ENCODE measurements around the gene SAMD11. TPM values are rescaled to one million over a fixed set of nuclear protein-coding genes. Genes with fewer than 3 reads are reported as not detected.

The SAMD11 gene
- total and polyA plus RNA-seq, 2 of the 8 experiments (the other 6 are each of a cell fraction or from before 2014, with no cell fraction given): 0.18 to 0.30 TPM

GRCh38 chr1:952201-952600, 28.5 kb downstream of the SAMD11 start:
- H2AK5ac ChIP-seq (ENCODE audit: low read depth, low read length): no peak overlapping the region
- H3K27ac ChIP-seq (ENCODE audit: low read depth, low read length): no peak overlapping the region
- H3K36me3 ChIP-seq (ENCODE audit: control insufficient read depth in 2 of 4, insufficient read depth in 4 of 4, low read length in 3 of 4): peaks cover 9 to 70% (median 52%) of the 10 kb centered on the region in 4 experiments
- H2BK120ac ChIP-seq (replicated peaks; ENCODE audit: low read depth, low read length): no peak overlapping the region
- no peak overlapping the region for H2BK20ac ChIP-seq (ENCODE audit: low read length)
- no peaks in the 10 kb centered on the region; a peak in 1 of 7 replicates for H3K4me1 ChIP-seq (replicated peaks in 1 of 4; ENCODE audit: control insufficient read depth in 3 of 4, insufficient read depth in 4 of 4, low read length in 3 of 4)
- H3K9ac ChIP-seq (replicated peaks in 1 of 4; ENCODE audit: extremely low read depth in 1 of 4, low read depth in 3 of 4, low read length in 3 of 4): no peak overlapping the region
- no peak overlapping the region for H2AFZ ChIP-seq (ENCODE audit: low read length)
- H2BK5ac ChIP-seq (ENCODE audit: low read depth, low read length): no peak overlapping the region
- H4K8ac ChIP-seq (ENCODE audit: extremely low read depth, insufficient read depth, low read length): no peak overlapping the region
- H2BK15ac ChIP-seq (ENCODE audit: low read length): no peak overlapping the region
- WGBS, 2 experiments (ENCODE audit: extremely low coverage in 1 of 2, insufficient coverage in 1 of 2, insufficient read length in 1 of 2, insufficient replicate concordance in 2 of 2, low coverage in 1 of 2, low lambda C conversion rate in 2 of 2, missing lambda C conversion rate in 1 of 2): 99% methylated on average over 12 of the region's 15 CpGs; no CpG with 5 or more reads in 1 of the 2 experiments
- H3K9me3 ChIP-seq (ENCODE audit: insufficient read depth in 2 of 2, low read depth in 1 of 2, low read length in 1 of 2): no peaks in the 10 kb centered on the region
- no peak overlapping the region for H2BK12ac ChIP-seq (ENCODE audit: low read depth, low read length)
- no peak overlapping the region for H3K56ac ChIP-seq (replicated peaks; ENCODE audit: insufficient read length, low read depth, low read length)
- no peak overlapping the region for H3K14ac ChIP-seq (ENCODE audit: insufficient read length)
- no peak overlapping the region for H4K5ac ChIP-seq (ENCODE audit: insufficient read length, low read depth, low read length)
- CTCF ChIA-PET (ENCODE audit: partially characterized antibody): interaction anchor here (0.5 to 1.9 kb wide), 14 partner anchors 10 to 172 kb away, joined by 3 to 9 read pairs (median 4); partner anchors contain the start of gene PLEKHN1
- DNase-seq (ENCODE audit: low read depth in 1 of 2, low spot score in 2 of 2): no peak
- POLR2A ChIA-PET (ENCODE audit: partially characterized antibody): interaction anchor here (1.0 to 8.8 kb wide), 4 partner anchors 10 to 98 kb away, joined by 3 to 65 read pairs (median 3); partner anchors contain the start of gene PLEKHN1
- H3K79me1 ChIP-seq (ENCODE audit: low read depth, low read length): peaks cover 11% of the 10 kb centered on the region
- H3K79me2 ChIP-seq (ENCODE audit: control insufficient read depth in 1 of 2, insufficient read depth in 2 of 2, low read length in 2 of 2): no peaks in the 10 kb centered on the region; a peak in 1 of 4 replicates
- H3K4me3 ChIP-seq (ENCODE audit: extremely low read depth in 1 of 4, insufficient read depth in 2 of 4, low read depth in 3 of 4, low read length in 4 of 4): no peak overlapping the region
- peaks cover 22 to 31% of the 10 kb centered on the region in 2 experiments for H4K20me1 ChIP-seq (replicated peaks in 1 of 2; ENCODE audit: control insufficient read depth in 1 of 2, insufficient read depth in 2 of 2, low read length in 2 of 2)
- H3K23me2 ChIP-seq (ENCODE audit: low read depth, low read length): no peaks in the 10 kb centered on the region
- no peak overlapping the region for H3K4me2 ChIP-seq (ENCODE audit: insufficient read depth in 1 of 2, low read depth in 2 of 2, low read length in 2 of 2)
- H4K91ac ChIP-seq (replicated peaks; ENCODE audit: insufficient read length, low read length): no peak overlapping the region
- H3K4ac ChIP-seq (replicated peaks; ENCODE audit: insufficient read length, low read depth, low read length): no peak overlapping the region
- no peak overlapping the region for H3K18ac ChIP-seq (ENCODE audit: extremely low read depth, low read length)
- H3K27me3 ChIP-seq (replicated peaks in 1 of 4; ENCODE audit: control insufficient read depth in 3 of 4, extremely low read depth in 1 of 4, insufficient read depth in 3 of 4, low read length in 3 of 4): no peaks in the 10 kb centered on the region
- no peak for FAIRE-seq
- H3K23ac ChIP-seq (ENCODE audit: insufficient read length): no peak overlapping the region
- TF ChIP-seq TAF7 (optimal IDR thresholded peaks at IDR 0.05; ENCODE audit: borderline replicate concordance, low read depth, low read length): no peak
- TF ChIP-seq GABPA (IDR thresholded peaks at IDR 0.05; ENCODE audit: borderline replicate concordance, insufficient read depth, low read length): no peak
- no peak for TF ChIP-seq RNF2 (IDR thresholded peaks at IDR 0.05; ENCODE audit: borderline replicate concordance, low read depth, low read length, missing control alignments, poor library complexity, severe bottlenecking)
- TF ChIP-seq BACH1 (IDR thresholded peaks at IDR 0.05; ENCODE audit: low read length): no peak
- TF ChIP-seq EP300 (IDR thresholded peaks at IDR 0.05; ENCODE audit: borderline replicate concordance in 1 of 2, low read depth in 2 of 2, low read length in 2 of 2): no peak
- no peak for TF ChIP-seq CHD2 (IDR thresholded peaks at IDR 0.05; ENCODE audit: low read length)
- no peak for TF ChIP-seq ATF2 (IDR thresholded peaks at IDR 0.05; ENCODE audit: low read length)
